HepG2 (cell line): ENCODE data around the gene GPR31. TPM values are rescaled to one million over a fixed set of nuclear protein-coding genes. Genes with fewer than 3 reads are reported as not detected.

Experiments used
- ATAC-seq: fragments of 200-7000 bp; cut with Tn5 transposase; 3 replicates; pipeline ENCODE4 v1.9.1; 2020; ENCODE audit warnings: mild to moderate bottlenecking, moderate library complexity
- BruUV-seq: library from RNA; stranded (reverse); fragments of 400-500 nt; replicated peaks from 2 replicates; lab custom pipeline; 2021; lab: Mats Ljungman, UMichigan
- CTCF ChIA-PET: fragments of 300-600 bp; formaldehyde crosslinking; extraction: SDS; loops from one replicate; lab custom pipeline; 2021; ENCODE audit warnings: low total read pairs, inconsistent platforms, low intra/inter-chr PET ratio; lab: Yijun Ruan, JAX
- POLR2A ChIA-PET: fragments of 350-600 bp; sonication (Branson Sonifier 250); formaldehyde crosslinking; loops from one replicate; lab custom pipeline; 2020; ENCODE audit warnings: antibody characterized with exemption, inconsistent platforms; lab: Yijun Ruan, JAX
- DNase-seq: peaks from one replicate; pipeline ENCODE4 v3.0.0-alpha.2; 2015; ENCODE audit warnings: low spot score
- FAIRE-seq: peaks from 3 replicates; lab custom pipeline; 2011; peaks lifted over from hg19 to GRCh38; lab: Jason Lieb, UNC
- H2AFZ ChIP-seq: one replicate; pipeline ENCODE4 v1.6.1; 2011; ENCODE audit warnings: low read length, inconsistent platforms
- H3K27ac ChIP-seq: fragments of 300-600 bp; 3 replicates; pipeline ENCODE4 v1.8.0; 2011; ENCODE audit warnings: mixed run types, mild to moderate bottlenecking, mixed read lengths, low read length, inconsistent platforms; ENCODE audit not compliant: insufficient read depth; ENCODE audit errors: extremely low read length
- H3K27me3 ChIP-seq, 2 experiments: fragments of 200-600 bp in 1 of 2; 2 replicates in 1 of 2; 3 replicates in 1 of 2; pipeline versions ENCODE4 v1.6.0 to v1.8.0; 2011; ENCODE audit warnings: low read length in 2 of 2, mild to moderate bottlenecking in 2 of 2, moderate library complexity in 2 of 2, inconsistent platforms in 1 of 2; ENCODE audit not compliant: insufficient read depth in 2 of 2, control insufficient read depth in 1 of 2
- H3K36me3 ChIP-seq, 2 experiments: fragments of 200-600 bp in 1 of 2; replicated peaks in 1 of 2; 2 replicates in 1 of 2; 3 replicates in 1 of 2; pipeline versions ENCODE4 v1.5.1 to v1.8.0; 2011; ENCODE audit warnings: low read length in 2 of 2, inconsistent platforms in 1 of 2; ENCODE audit not compliant: insufficient read depth in 2 of 2, control insufficient read depth in 1 of 2
- H3K4me1 ChIP-seq: 2 replicates; pipeline ENCODE4 v1.5.1; 2012; ENCODE audit warnings: low read length, inconsistent platforms; ENCODE audit not compliant: insufficient read depth
- H3K4me2 ChIP-seq: 2 replicates; pipeline ENCODE4 v1.6.0; 2011; ENCODE audit warnings: low read depth, low read length, inconsistent platforms
- H3K4me3 ChIP-seq, 3 experiments: fragments of 200-600 bp in 1 of 3; sonication (generic), shearing (Covaris generic) in 1 of 3; replicated peaks in 1 of 3; 2 replicates each; pipeline ENCODE4 v1.5.1; 2011 to 2016; ENCODE audit warnings: low read length in 3 of 3, inconsistent platforms in 2 of 3, low read depth in 2 of 3, mild to moderate bottlenecking in 2 of 3, control low read depth in 1 of 3, mixed read lengths in 1 of 3; ENCODE audit not compliant: insufficient read depth in 1 of 3
- H3K79me2 ChIP-seq: one replicate; pipeline ENCODE4 v1.6.1; 2011; ENCODE audit warnings: low read length, inconsistent platforms; ENCODE audit not compliant: insufficient read depth
- H3K9ac ChIP-seq: 2 replicates; pipeline ENCODE4 v1.6.0; 2011; ENCODE audit warnings: mild to moderate bottlenecking, low read depth, low read length, inconsistent platforms; ENCODE audit not compliant: insufficient read depth
- H3K9me3 ChIP-seq: 2 replicates; pipeline ENCODE4 v1.5.1; 2012; ENCODE audit warnings: mild to moderate bottlenecking, low read length
- H4K20me1 ChIP-seq: 2 replicates; pipeline ENCODE4 v1.6.0; 2011; ENCODE audit warnings: inconsistent platforms, mild to moderate bottlenecking, low read length, moderate library complexity; ENCODE audit not compliant: insufficient read depth
- GATA4 ChIP-seq: sonication (generic); IDR thresholded peaks from 2 replicates; pipeline ENCODE4 v1.6.1; 2016; ENCODE audit warnings: antibody characterized with exemption, low read depth, borderline replicate concordance
- WGBS: methylation state at CpG from one replicate; pipeline ENCODE4 v1.1.6; 2017; ENCODE audit warnings: low lambda C conversion rate; 5-methylcytosine and 5-hydroxymethylcytosine counted together
- in situ Hi-C: cut with HindIII; loops from 2 replicates; pipeline ENCODE4 v1.10.0; 2017; ENCODE audit warnings: low pct_unique_long_range_greater_than_20kb; ENCODE audit not compliant: extremely low pct_ligation_motif_present
- intact Hi-C: fragments of 100-400 bp; cut with micrococcal nuclease; formaldehyde crosslinking; loops from one replicate; pipeline ENCODE4 v1.10.0; 2022; ENCODE audit not compliant: unreplicated experiment
- polyA plus RNA-seq, 8 experiments: library from polyadenylated mRNA; depleted of rRNA in 3 of 8; stranded (reverse) in 7 of 8; unstranded in 1 of 8; fragments of >200 nt; fragmentation: Illumina TruSeq in 4 of 8; extraction: Trizol in 4 of 8; gene quantifications; 2 replicates each; pipeline versions ENCODE4 v1.2.1 to v1.2.3, GENCODE V29; 2011 to 2016; ENCODE audit warnings: low read depth in 4 of 8, missing spikeins in 1 of 8, mixed read lengths in 1 of 8; ENCODE audit not compliant: insufficient read depth in 1 of 8
- total RNA-seq, 5 experiments: library from RNA; depleted of rRNA; stranded (reverse); fragments of >200 nt; fragmentation: Illumina TruSeq; extraction: Trizol; gene quantifications; 2 replicates each; pipeline ENCODE4 v1.2.3, GENCODE V29; 2016; ENCODE audit warnings: low read depth in 1 of 5
- TF ChIP-seq, protein P1 (sequence below): sonication (generic); formaldehyde crosslinking; IDR thresholded peaks from 2 replicates; pipeline ENCODE4 v1.5.0; 2020; ENCODE audit warnings: mild to moderate bottlenecking, missing genetic modification reagents, borderline replicate concordance

GPR31 gene
- total and polyA plus RNA-seq, 2 of the 13 experiments (the other 11 are each of a cell fraction or from before 2014, with no cell fraction given): not detected

DNA sequence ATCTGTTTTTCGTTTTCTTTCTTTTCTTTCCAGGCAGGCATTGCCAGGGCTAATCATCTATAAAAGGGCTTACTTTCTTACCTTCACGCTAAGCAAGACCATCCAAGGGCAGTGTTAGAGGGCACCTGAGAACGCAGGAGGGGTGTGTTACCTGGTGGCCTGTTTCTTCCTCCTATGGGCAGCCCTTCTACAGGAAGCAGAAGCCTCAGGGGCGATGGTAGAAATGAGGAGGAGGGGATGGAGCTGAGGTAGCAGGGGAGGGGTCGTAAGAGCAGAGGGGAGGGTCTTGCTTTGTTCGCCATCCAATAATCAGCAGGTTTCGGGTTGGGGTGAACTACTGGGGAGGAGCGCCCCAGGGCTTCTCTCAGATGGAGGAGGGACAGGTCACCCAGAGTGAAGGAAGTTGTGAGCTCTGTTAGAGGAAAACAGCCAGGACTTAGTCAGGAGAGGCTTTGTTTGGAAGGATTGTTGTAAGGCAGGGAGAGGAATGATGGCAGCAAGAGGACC is 36.4 kb downstream of the GPR31 start:
- ChIA-PET POLR2A (interaction anchor here (1.4 kb wide), 1 partner anchor 9 kb away, joined by 3 read pairs; no protein-coding TSS in a partner anchor), CTCF (interaction anchor here (2.4 kb wide), 1 partner anchor 20 kb away, joined by 28 read pairs; no protein-coding TSS in a partner anchor)
- Histone ChIP-seq H3K9me3 (peaks cover 10% of the 10 kb centered on the region), H3K4me2 (no peak overlapping the region), H3K9ac (no peak overlapping the region), H3K4me1 (peaks cover 71% of the 10 kb centered on the region), H4K20me1 (no peaks in the 10 kb centered on the region), H3K36me3 (no peaks in the 10 kb centered on the region), H3K27me3 (no peaks in the 10 kb centered on the region; a peak in 1 of 5 replicates), H3K79me2 (peaks cover 9% of the 10 kb centered on the region), H2AFZ (no peak overlapping the region), H3K4me3 (no peak overlapping the region), H3K27ac (no peak overlapping the region)
- 95% methylated on average over 8 of the region's 8 CpGs for WGBS
- intact Hi-C loops (loop anchor here (5.0 kb wide), 1 partner anchor 44 kb away; no protein-coding TSS in a partner anchor), in situ Hi-C loops (no loop called here)
- ATAC-seq: peak; percentile 5; the same call in 2 of the 3 replicates
- no TSS peak for BruUV-seq
- no peak for FAIRE-seq
- no peak for DNase-seq
- TF ChIP-seq GATA4: no peak
- TF ChIP-seq, protein P1, sequence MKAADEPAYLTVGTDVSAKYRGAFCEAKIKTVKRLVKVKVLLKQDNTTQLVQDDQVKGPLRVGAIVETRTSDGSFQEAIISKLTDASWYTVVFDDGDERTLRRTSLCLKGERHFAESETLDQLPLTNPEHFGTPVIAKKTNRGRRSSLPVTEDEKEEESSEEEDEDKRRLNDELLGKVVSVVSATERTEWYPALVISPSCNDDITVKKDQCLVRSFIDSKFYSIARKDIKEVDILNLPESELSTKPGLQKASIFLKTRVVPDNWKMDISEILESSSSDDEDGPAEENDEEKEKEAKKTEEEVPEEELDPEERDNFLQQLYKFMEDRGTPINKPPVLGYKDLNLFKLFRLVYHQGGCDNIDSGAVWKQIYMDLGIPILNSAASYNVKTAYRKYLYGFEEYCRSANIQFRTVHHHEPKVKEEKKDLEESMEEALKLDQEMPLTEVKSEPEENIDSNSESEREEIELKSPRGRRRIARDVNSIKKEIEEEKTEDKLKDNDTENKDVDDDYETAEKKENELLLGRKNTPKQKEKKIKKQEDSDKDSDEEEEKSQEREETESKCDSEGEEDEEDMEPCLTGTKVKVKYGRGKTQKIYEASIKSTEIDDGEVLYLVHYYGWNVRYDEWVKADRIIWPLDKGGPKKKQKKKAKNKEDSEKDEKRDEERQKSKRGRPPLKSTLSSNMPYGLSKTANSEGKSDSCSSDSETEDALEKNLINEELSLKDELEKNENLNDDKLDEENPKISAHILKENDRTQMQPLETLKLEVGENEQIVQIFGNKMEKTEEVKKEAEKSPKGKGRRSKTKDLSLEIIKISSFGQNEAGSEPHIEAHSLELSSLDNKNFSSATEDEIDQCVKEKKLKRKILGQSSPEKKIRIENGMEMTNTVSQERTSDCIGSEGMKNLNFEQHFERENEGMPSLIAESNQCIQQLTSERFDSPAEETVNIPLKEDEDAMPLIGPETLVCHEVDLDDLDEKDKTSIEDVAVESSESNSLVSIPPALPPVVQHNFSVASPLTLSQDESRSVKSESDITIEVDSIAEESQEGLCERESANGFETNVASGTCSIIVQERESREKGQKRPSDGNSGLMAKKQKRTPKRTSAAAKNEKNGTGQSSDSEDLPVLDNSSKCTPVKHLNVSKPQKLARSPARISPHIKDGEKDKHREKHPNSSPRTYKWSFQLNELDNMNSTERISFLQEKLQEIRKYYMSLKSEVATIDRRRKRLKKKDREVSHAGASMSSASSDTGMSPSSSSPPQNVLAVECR (CRISPR knock-in tag): 0 out of 2 replicates have a peak, but pooled peaks have one; percentile 22
